ENCODE measurements around the gene SPINK1. TPM values are rescaled to one million over a fixed set of nuclear protein-coding genes. Genes with fewer than 3 reads are reported as not detected.

SPINK1 gene, protein sequence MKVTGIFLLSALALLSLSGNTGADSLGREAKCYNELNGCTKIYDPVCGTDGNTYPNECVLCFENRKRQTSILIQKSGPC
- not detected for polyA plus RNA-seq (2013, experiment 1 of 2)
- not detected for polyA plus RNA-seq (2013, experiment 2 of 2)

- Histone ChIP-seq H3K27me3 (ENCODE audit: control insufficient read depth in 1 of 2, insufficient read depth in 1 of 2, low read length in 2 of 2) (peaks cover 4 to 6% of the 10 kb centered on the region in 2 experiments), H3K23ac (ENCODE audit: low read length in 2 of 2) (no peak within 1 kb of the TSS), H2AK5ac (ENCODE audit: low read length, severe bottlenecking) (no peak within 1 kb of the TSS), H3K4me2 (ENCODE audit: low read length, poor library complexity, severe bottlenecking) (no peak within 1 kb of the TSS), H3K4me3 (ENCODE audit: insufficient read depth in 1 of 2, low read depth in 1 of 2, low read length in 2 of 2) (no peak within 1 kb of the TSS), H3K18ac (ENCODE audit: low read depth in 1 of 2, low read length in 2 of 2) (no peak within 1 kb of the TSS), H3K79me1 (replicated peaks; ENCODE audit: low read length, poor library complexity, severe bottlenecking) (no peaks in the 10 kb centered on the region), H3K14ac (ENCODE audit: low read length in 2 of 2) (no peak within 1 kb of the TSS), H2BK120ac (ENCODE audit: low read depth, low read length) (no peak within 1 kb of the TSS), H4K91ac (ENCODE audit: low read length) (no peak within 1 kb of the TSS), H3K27ac (ENCODE audit: low read length, poor library complexity, severe bottlenecking) (no peak within 1 kb of the TSS), H2BK12ac (ENCODE audit: low read length in 2 of 2) (no peak within 1 kb of the TSS), H3K4me1 (ENCODE audit: control insufficient read depth, insufficient read depth, low read depth, low read length) (no peaks in the 10 kb centered on the region), H2BK15ac (ENCODE audit: low read depth, poor library complexity, severe bottlenecking) (no peak within 1 kb of the TSS), H2AFZ (ENCODE audit: low read depth, low read length) (no peak within 1 kb of the TSS), H3K36me3 (ENCODE audit: control insufficient read depth in 1 of 2, insufficient read depth in 2 of 2, low read depth in 1 of 2, low read length in 2 of 2) (no peaks in the 10 kb centered on the region), H3K9me3 (ENCODE audit: control insufficient read depth, low read length) (no peaks in the 10 kb centered on the region), H3K9ac (ENCODE audit: low read length) (no peak within 1 kb of the TSS), H2BK5ac (ENCODE audit: low read depth, low read length, poor library complexity, severe bottlenecking) (no peak within 1 kb of the TSS), H3K4ac (ENCODE audit: low read depth in 1 of 2, low read length in 2 of 2) (no peak within 1 kb of the TSS), H4K8ac (ENCODE audit: low read length) (no peak within 1 kb of the TSS)
- WGBS = 98% methylated on average over 3 of the region's 3 CpGs
- DNase-seq = no peak
These were observed at the start of gene SPINK1 for GRCh38 chr5:147831465-147831864. SPINK1 (minus strand) TSS chr5:147831671; CDS start chr5:147831577, 94 bp downstream.

GRCh38 chr5:147880487-147880886, 49.0 kb upstream of the SPINK1 start:
- H2BK120ac ChIP-seq (ENCODE audit: low read depth, low read length) = no peak overlapping the region
- H2BK12ac ChIP-seq (ENCODE audit: low read length in 2 of 2) = no peak overlapping the region
- H2AK5ac ChIP-seq (ENCODE audit: low read length, severe bottlenecking) = no peak overlapping the region
- no peak overlapping the region for H3K18ac ChIP-seq (ENCODE audit: low read depth in 1 of 2, low read length in 2 of 2)
- 97% methylated on average over 2 of the region's 2 CpGs for WGBS
- no peak overlapping the region for H3K4ac ChIP-seq (ENCODE audit: low read depth in 1 of 2, low read length in 2 of 2)
- H3K27me3 ChIP-seq (ENCODE audit: control insufficient read depth in 1 of 2, insufficient read depth in 1 of 2, low read length in 2 of 2) = peaks cover 21 to 48% of the 10 kb centered on the region in 2 experiments
- H2BK15ac ChIP-seq (ENCODE audit: low read depth, poor library complexity, severe bottlenecking) = no peak overlapping the region
- no peak overlapping the region for H3K23ac ChIP-seq (ENCODE audit: low read length in 2 of 2)
- H3K4me3 ChIP-seq (ENCODE audit: insufficient read depth in 1 of 2, low read depth in 1 of 2, low read length in 2 of 2) = no peak overlapping the region
- H4K8ac ChIP-seq (ENCODE audit: low read length) = no peak overlapping the region
- DNase-seq = no peak
- H3K79me1 ChIP-seq (replicated peaks; ENCODE audit: low read length, poor library complexity, severe bottlenecking) = no peaks in the 10 kb centered on the region
- H3K4me2 ChIP-seq (ENCODE audit: low read length, poor library complexity, severe bottlenecking) = no peak overlapping the region
- no peaks in the 10 kb centered on the region for H3K36me3 ChIP-seq (ENCODE audit: control insufficient read depth in 1 of 2, insufficient read depth in 2 of 2, low read depth in 1 of 2, low read length in 2 of 2)
- no peaks in the 10 kb centered on the region for H3K9me3 ChIP-seq (ENCODE audit: control insufficient read depth, low read length)
- no peak overlapping the region for H2BK5ac ChIP-seq (ENCODE audit: low read depth, low read length, poor library complexity, severe bottlenecking)
- no peak overlapping the region for H2AFZ ChIP-seq (ENCODE audit: low read depth, low read length)
- H3K14ac ChIP-seq (ENCODE audit: low read length in 2 of 2) = no peak overlapping the region
- H3K27ac ChIP-seq (ENCODE audit: low read length, poor library complexity, severe bottlenecking) = no peak overlapping the region
- no peaks in the 10 kb centered on the region for H3K4me1 ChIP-seq (ENCODE audit: control insufficient read depth, insufficient read depth, low read depth, low read length)
- no peak overlapping the region for H4K91ac ChIP-seq (ENCODE audit: low read length)
- H3K9ac ChIP-seq (ENCODE audit: low read length) = no peak overlapping the region

GRCh38 chr5:147879784-147880183, 48.3 kb upstream of the SPINK1 start:
- Histone ChIP-seq H3K27ac (ENCODE audit: low read length, poor library complexity, severe bottlenecking) (no peak overlapping the region), H3K4ac (ENCODE audit: low read depth in 1 of 2, low read length in 2 of 2) (no peak overlapping the region), H3K36me3 (ENCODE audit: control insufficient read depth in 1 of 2, insufficient read depth in 2 of 2, low read depth in 1 of 2, low read length in 2 of 2) (no peaks in the 10 kb centered on the region)

DNA sequence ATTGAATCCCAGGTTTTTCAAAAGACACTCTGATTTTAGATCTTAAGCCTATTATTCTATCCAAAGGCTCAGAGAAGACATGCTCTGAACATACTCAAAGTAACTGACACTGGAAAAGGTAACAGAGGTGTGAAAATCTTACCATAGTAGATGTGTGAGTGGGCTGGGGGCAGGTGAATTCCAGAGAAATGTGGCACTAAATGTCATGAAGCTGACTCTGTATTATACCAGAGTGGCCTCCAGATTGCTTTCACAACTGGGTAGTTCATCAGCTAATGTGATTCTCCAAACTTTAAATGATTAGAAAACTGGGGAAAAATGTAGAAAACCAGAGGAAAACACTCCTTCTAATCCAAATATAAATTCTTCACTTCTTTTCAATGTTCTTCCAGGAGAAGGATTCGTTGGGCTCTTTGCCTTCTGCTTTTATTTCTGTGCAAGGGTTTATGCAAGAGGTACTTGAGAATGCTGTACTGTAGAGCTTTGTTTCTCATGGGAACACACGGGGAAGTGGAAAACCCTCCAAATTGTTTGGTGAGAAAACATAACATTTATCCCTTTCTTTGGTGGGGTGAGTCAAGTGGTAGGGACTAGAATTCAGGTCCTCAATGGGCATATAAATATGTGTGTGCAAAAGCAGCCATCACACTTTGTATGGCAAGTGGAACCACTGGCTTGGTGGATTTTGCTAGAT, 46.7 kb upstream of the SPINK1 start, which contains the start of gene SCGB3A2:
Gene SCGB3A2 (plus strand): TSS at position 646 of the 694 bp plus-strand sequence. CDS start 93 bp downstream, outside the sequence.
- no peak within 1 kb of the TSS for H3K18ac ChIP-seq (ENCODE audit: low read depth in 1 of 2, low read length in 2 of 2)
- H3K4ac ChIP-seq (ENCODE audit: low read depth in 1 of 2, low read length in 2 of 2) = no peak within 1 kb of the TSS
- H2BK15ac ChIP-seq (ENCODE audit: low read depth, poor library complexity, severe bottlenecking) = no peak within 1 kb of the TSS
- H3K9ac ChIP-seq (ENCODE audit: low read length) = no peak within 1 kb of the TSS
- no peaks in the 10 kb centered on the region for H3K9me3 ChIP-seq (ENCODE audit: control insufficient read depth, low read length)
- no peak within 1 kb of the TSS for H4K91ac ChIP-seq (ENCODE audit: low read length)
- no peak within 1 kb of the TSS for H2BK120ac ChIP-seq (ENCODE audit: low read depth, low read length)
- no peak within 1 kb of the TSS for H3K14ac ChIP-seq (ENCODE audit: low read length in 2 of 2)
- no peak within 1 kb of the TSS for H2AFZ ChIP-seq (ENCODE audit: low read depth, low read length)
- H2AK5ac ChIP-seq (ENCODE audit: low read length, severe bottlenecking) = no peak within 1 kb of the TSS
- H2BK5ac ChIP-seq (ENCODE audit: low read depth, low read length, poor library complexity, severe bottlenecking) = no peak within 1 kb of the TSS
- no peak within 1 kb of the TSS for H2BK12ac ChIP-seq (ENCODE audit: low read length in 2 of 2)
- no peak within 1 kb of the TSS for H3K4me3 ChIP-seq (ENCODE audit: insufficient read depth in 1 of 2, low read depth in 1 of 2, low read length in 2 of 2)
- 44% methylated on average over 2 of the region's 2 CpGs for WGBS
- no peak within 1 kb of the TSS for H3K23ac ChIP-seq (ENCODE audit: low read length in 2 of 2)
- no peak within 1 kb of the TSS for H3K27ac ChIP-seq (ENCODE audit: low read length, poor library complexity, severe bottlenecking)
- no peaks in the 10 kb centered on the region for H3K79me1 ChIP-seq (replicated peaks; ENCODE audit: low read length, poor library complexity, severe bottlenecking)
- H3K36me3 ChIP-seq (ENCODE audit: control insufficient read depth in 1 of 2, insufficient read depth in 2 of 2, low read depth in 1 of 2, low read length in 2 of 2) = no peaks in the 10 kb centered on the region
- H3K4me1 ChIP-seq (ENCODE audit: control insufficient read depth, insufficient read depth, low read depth, low read length) = no peaks in the 10 kb centered on the region
- peaks cover 34 to 44% of the 10 kb centered on the region in 2 experiments for H3K27me3 ChIP-seq (ENCODE audit: control insufficient read depth in 1 of 2, insufficient read depth in 1 of 2, low read length in 2 of 2)
- no peak for DNase-seq
- no peak within 1 kb of the TSS for H3K4me2 ChIP-seq (ENCODE audit: low read length, poor library complexity, severe bottlenecking)
- H4K8ac ChIP-seq (ENCODE audit: low read length) = no peak within 1 kb of the TSS

More at GRCh38 chr5:147879784-147880183, 48.3 kb upstream of the SPINK1 start:
- H4K91ac ChIP-seq (ENCODE audit: low read length) = no peak overlapping the region
- no peaks in the 10 kb centered on the region for H3K79me1 ChIP-seq (replicated peaks; ENCODE audit: low read length, poor library complexity, severe bottlenecking)
- H2BK15ac ChIP-seq (ENCODE audit: low read depth, poor library complexity, severe bottlenecking) = no peak overlapping the region
- H2BK120ac ChIP-seq (ENCODE audit: low read depth, low read length) = no peak overlapping the region
- no peak overlapping the region for H4K8ac ChIP-seq (ENCODE audit: low read length)
- H3K14ac ChIP-seq (ENCODE audit: low read length in 2 of 2) = no peak overlapping the region
- no peak overlapping the region for H3K18ac ChIP-seq (ENCODE audit: low read depth in 1 of 2, low read length in 2 of 2)
- H3K4me3 ChIP-seq (ENCODE audit: insufficient read depth in 1 of 2, low read depth in 1 of 2, low read length in 2 of 2) = no peak overlapping the region
- H2BK5ac ChIP-seq (ENCODE audit: low read depth, low read length, poor library complexity, severe bottlenecking) = no peak overlapping the region
- no peaks in the 10 kb centered on the region for H3K4me1 ChIP-seq (ENCODE audit: control insufficient read depth, insufficient read depth, low read depth, low read length)
- H3K23ac ChIP-seq (ENCODE audit: low read length in 2 of 2) = no peak overlapping the region
- H2AK5ac ChIP-seq (ENCODE audit: low read length, severe bottlenecking) = no peak overlapping the region
- no peak overlapping the region for H2AFZ ChIP-seq (ENCODE audit: low read depth, low read length)
- peaks cover 25 to 44% of the 10 kb centered on the region in 2 experiments for H3K27me3 ChIP-seq (ENCODE audit: control insufficient read depth in 1 of 2, insufficient read depth in 1 of 2, low read length in 2 of 2)
- H2BK12ac ChIP-seq (ENCODE audit: low read length in 2 of 2) = no peak overlapping the region
- no peaks in the 10 kb centered on the region for H3K9me3 ChIP-seq (ENCODE audit: control insufficient read depth, low read length)
- 87% methylated on average over 3 of the region's 3 CpGs for WGBS
- DNase-seq = no peak
- no peak overlapping the region for H3K9ac ChIP-seq (ENCODE audit: low read length)
- no peak overlapping the region for H3K4me2 ChIP-seq (ENCODE audit: low read length, poor library complexity, severe bottlenecking)
